Activated CD8-positive, alpha-beta memory T cell treated with anti-CD3 and anti-CD28 coated beads, Interleukin-2, amount 50 U/mL, for 4 hours (primary cell): ENCODE measurements around the gene CLTB.

Experiments
- DNase-seq: peaks from one replicate; pipeline ENCODE4 v3.0.0-alpha.2; 2020

Gene CLTB

GRCh38 chr5:176400382-176401156 lies 15.8 kb downstream of the CLTB start:
- no peak for DNase-seq

GRCh38 chr5:176397736-176398420 lies 18.5 kb downstream of the CLTB start:
- DNase-seq: no peak

GRCh38 chr5:176396330-176396729 lies 20.0 kb downstream of the CLTB start:
- no peak for DNase-seq

GRCh38 chr5:176394881-176395675 lies 21.3 kb downstream of the CLTB start:
- no peak for DNase-seq

GRCh38 chr5:176394096-176394495 lies 22.2 kb downstream of the CLTB start:
- no peak for DNase-seq

- no peak for DNase-seq
Measured at GRCh38 chr5:176392526-176392925, 23.8 kb downstream of the CLTB start.

GRCh38 chr5:176391999-176392398 lies 24.3 kb downstream of the CLTB start:
- DNase-seq: no peak

- DNase-seq: no peak
Measured at GRCh38 chr5:176391479-176391878, 24.9 kb downstream of the CLTB start.

GRCh38 chr5:176389135-176390123 lies 26.9 kb downstream of the CLTB start:
- DNase-seq: no peak

- peak; percentile 99 for DNase-seq
Measured at GRCh38 chr5:176388444-176389134, 27.8 kb downstream of the CLTB start, which contains the start of the genes HIGD2A and NOP16. TSS of gene HIGD2A (plus strand) at chr5:176388751. CDS start at chr5:176388820, 69 bp downstream. TSS of gene NOP16 (minus strand) at chr5:176388598. CDS start at chr5:176388539, 59 bp downstream.

GRCh38 chr5:176388003-176388443 lies 28.3 kb downstream of the CLTB start:
- no peak for DNase-seq

- no peak for DNase-seq
Measured at GRCh38 chr5:176387384-176387925, 28.9 kb downstream of the CLTB start.

GRCh38 chr5:176386491-176386890 lies 29.8 kb downstream of the CLTB start:
- DNase-seq: no peak

- no peak for DNase-seq
Measured at GRCh38 chr5:176384991-176385390, 31.3 kb downstream of the CLTB start.

- no peak for DNase-seq
Measured at GRCh38 chr5:176384366-176384930, 31.9 kb downstream of the CLTB start.

GRCh38 chr5:176383961-176384360 lies 32.4 kb downstream of the CLTB start:
- DNase-seq: no peak

GRCh38 chr5:176383248-176383905 lies 33.0 kb downstream of the CLTB start:
- no peak for DNase-seq

- DNase-seq: no peak
Measured at GRCh38 chr5:176382721-176383120, 33.6 kb downstream of the CLTB start.

GRCh38 chr5:176381979-176382378 lies 34.4 kb downstream of the CLTB start:
- no peak for DNase-seq

GRCh38 chr5:176381423-176381822 lies 34.9 kb downstream of the CLTB start:
- DNase-seq: no peak
